ENCODE measurements around the gene TMEM187. TPM values are rescaled to one million over a fixed set of nuclear protein-coding genes. Genes with fewer than 3 reads are reported as not detected.

The TMEM187 gene
- total RNA-seq, 2 experiments from 2014 or later: 1.4 to 4.5 TPM

DNA sequence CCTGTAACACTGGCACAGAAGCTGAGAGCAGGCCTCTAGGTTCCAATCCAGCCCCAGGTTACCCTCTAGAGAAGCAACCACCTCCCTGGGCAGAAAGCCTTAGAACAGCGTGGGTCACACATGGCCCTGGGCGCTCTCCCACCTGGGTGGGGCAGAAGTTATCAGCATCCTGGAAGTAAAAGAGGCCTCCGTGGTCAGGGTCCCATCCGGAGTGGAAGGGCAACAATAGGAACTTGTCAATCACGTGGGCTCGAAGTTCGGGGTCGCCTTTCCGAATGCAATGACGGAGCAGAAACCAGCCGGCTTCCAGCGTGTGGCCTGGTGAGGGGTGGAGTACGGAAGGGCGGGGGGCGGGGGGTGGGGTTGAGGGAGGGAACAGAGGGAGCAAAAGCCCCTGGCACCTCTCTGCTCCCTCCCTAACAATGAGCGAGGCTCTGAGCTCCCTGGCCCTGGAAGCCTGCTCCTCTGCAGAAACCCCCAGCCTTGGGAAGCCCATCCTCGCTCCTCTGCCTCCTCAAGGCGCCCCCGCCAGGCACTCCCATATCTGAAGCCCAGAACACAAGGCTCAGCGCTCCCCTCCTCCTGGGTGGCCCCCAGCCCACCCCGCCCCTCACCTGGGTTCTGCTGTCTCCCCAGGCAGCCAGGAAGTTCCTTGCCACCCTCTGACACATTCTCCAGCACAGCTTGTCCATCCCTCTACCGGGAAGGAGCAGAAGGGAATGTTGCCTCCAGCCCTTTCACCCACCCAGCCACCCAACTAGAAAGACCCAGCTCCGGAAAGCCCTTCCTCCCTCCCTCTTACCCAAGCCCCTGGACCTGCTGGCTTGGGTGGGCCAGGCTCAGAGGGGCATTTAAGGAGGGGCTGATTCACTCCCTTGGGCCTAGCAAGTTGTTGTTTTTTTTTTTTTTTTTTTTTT, 31.0 kb upstream of the TMEM187 start:
- H3K27ac ChIP-seq (ENCODE audit: low read depth, low read length, poor library complexity, severe bottlenecking): no peak overlapping the region
- no TSS peak for BruUV-seq (replicated peaks)
- POLR2A ChIA-PET: interaction anchor here (0.7 kb wide), 2 partner anchors 51 to 1296 kb away, joined by 3 read pairs; no protein-coding TSS in a partner anchor

GRCh38 chrX:153944140-153944799, 28.3 kb upstream of the TMEM187 start, which contains the start of gene RENBP:
TSS of gene RENBP (minus strand) at chrX:153944643. CDS start at chrX:153944610, 33 bp downstream.
- peak; percentile 46 for DNase-seq (ENCODE audit: low spot score)
- peak within 1 kb of the TSS; percentile 63 for H3K4me2 ChIP-seq (ENCODE audit: low read length)
- H3K27ac ChIP-seq (ENCODE audit: low read depth, low read length, poor library complexity, severe bottlenecking): no peak within 1 kb of the TSS
- H3K4me1 ChIP-seq (ENCODE audit: insufficient read depth, low read length, poor library complexity, severe bottlenecking): peaks cover 16% of the 10 kb centered on the region
- H3K79me2 ChIP-seq (ENCODE audit: insufficient read depth, low read depth, low read length): no peaks in the 10 kb centered on the region
- 0 out of 2 replicates have a peak within 1 kb of the TSS, but pooled peaks have one; percentile 19 for H2AFZ ChIP-seq (ENCODE audit: low read length)
- intact Hi-C loops (cut with micrococcal nuclease; ENCODE audit: unreplicated experiment): no loop called here
- CTCF ChIA-PET (ENCODE audit: unreplicated experiment): interaction anchor here (0.7 kb wide), 1 partner anchor 24 kb away, joined by 3 read pairs; no protein-coding TSS in a partner anchor
- H3K9me3 ChIP-seq (ENCODE audit: low read length): no peaks in the 10 kb centered on the region
- POLR2A ChIA-PET: interaction anchor here (0.6 kb wide), 1 partner anchor 557 kb away, joined by 4 read pairs; no protein-coding TSS in a partner anchor
- no TSS peak for BruUV-seq (replicated peaks)
- H3K36me3 ChIP-seq (ENCODE audit: insufficient read depth, low read length): peaks cover 29% of the 10 kb centered on the region
- H4K20me1 ChIP-seq (ENCODE audit: insufficient read depth, low read length): no peaks in the 10 kb centered on the region
- peak within 1 kb of the TSS; percentile 52 for H3K4me3 ChIP-seq (ENCODE audit: low read depth, low read length, poor library complexity, severe bottlenecking)
- no peaks in the 10 kb centered on the region for H3K9me2 ChIP-seq (ENCODE audit: insufficient read depth, low read length)
- no peak for TF ChIP-seq EZH2phosphoT487 (IDR thresholded peaks at IDR 0.05; ENCODE audit: borderline replicate concordance, low read depth, low read length)
- TF ChIP-seq CTCF (conservative IDR thresholded peaks at IDR 0.05; ENCODE audit: low read length): no peak

More for the DNA sequence above, 31.0 kb upstream of the TMEM187 start:
- Histone ChIP-seq H3K4me2 (ENCODE audit: low read length) (no peak overlapping the region), H4K20me1 (ENCODE audit: insufficient read depth, low read length) (no peaks in the 10 kb centered on the region), H3K36me3 (ENCODE audit: insufficient read depth, low read length) (peaks cover 7% of the 10 kb centered on the region; the same call in 1 of the 2 replicates), H3K9me3 (ENCODE audit: low read length) (no peaks in the 10 kb centered on the region), H2AFZ (ENCODE audit: low read length) (no peak overlapping the region), H3K4me3 (ENCODE audit: low read depth, low read length, poor library complexity, severe bottlenecking) (no peak overlapping the region), H3K4me1 (ENCODE audit: insufficient read depth, low read length, poor library complexity, severe bottlenecking) (peaks cover 13% of the 10 kb centered on the region), H3K9me2 (ENCODE audit: insufficient read depth, low read length) (no peaks in the 10 kb centered on the region), H3K79me2 (ENCODE audit: insufficient read depth, low read depth, low read length) (no peaks in the 10 kb centered on the region)
- no peak for DNase-seq (ENCODE audit: low spot score)
- intact Hi-C loops (cut with micrococcal nuclease; ENCODE audit: unreplicated experiment): no loop called here
- CTCF ChIA-PET (ENCODE audit: unreplicated experiment): no interaction called here
- TF ChIP-seq CTCF (conservative IDR thresholded peaks at IDR 0.05; ENCODE audit: low read length): no peak
- no peak for TF ChIP-seq EZH2phosphoT487 (IDR thresholded peaks at IDR 0.05; ENCODE audit: borderline replicate concordance, low read depth, low read length)
